ENCODE data around the gene CRCP.

Gene CRCP

DNA sequence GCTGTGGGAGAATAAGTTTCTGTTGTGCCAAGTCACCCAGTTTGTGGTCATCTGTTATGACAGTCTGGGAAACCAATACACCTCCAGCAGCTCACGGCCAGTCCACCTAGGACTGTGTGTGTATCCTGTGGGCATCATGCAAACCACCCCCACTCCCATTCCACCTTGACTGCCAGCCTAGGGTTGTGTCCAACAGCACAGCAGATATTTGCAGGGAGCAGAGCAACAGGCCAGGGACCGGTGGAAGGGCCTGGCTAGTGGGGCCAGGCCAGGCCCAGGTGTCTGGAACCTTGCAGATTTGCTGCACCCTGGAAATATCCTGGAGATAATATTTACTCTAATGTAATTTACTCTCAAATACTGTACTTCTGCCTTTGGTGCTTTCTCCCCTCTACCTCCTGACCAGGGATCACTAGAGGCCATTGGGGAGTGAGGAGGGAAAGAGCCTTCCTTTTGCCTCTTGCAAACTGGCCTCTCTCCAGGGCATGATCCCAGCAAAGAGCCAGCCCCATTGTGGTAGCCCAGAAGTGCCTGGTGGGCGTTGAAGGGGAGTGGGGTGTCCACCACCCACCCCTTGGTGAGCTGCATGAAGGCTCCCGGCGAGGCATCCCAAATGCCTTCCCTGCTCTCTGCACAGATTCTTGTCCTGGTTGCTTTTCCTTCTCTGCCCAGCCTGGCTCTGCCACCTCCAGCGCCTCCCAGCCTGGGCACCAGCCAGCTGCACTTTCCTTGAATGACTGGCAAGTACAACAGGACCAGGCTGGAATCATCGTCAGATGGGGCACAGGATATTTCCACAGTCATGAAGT is 75.3 kb downstream of the CRCP start:
- DNase-seq (ENCODE audit: low read depth) = no peak

DNA sequence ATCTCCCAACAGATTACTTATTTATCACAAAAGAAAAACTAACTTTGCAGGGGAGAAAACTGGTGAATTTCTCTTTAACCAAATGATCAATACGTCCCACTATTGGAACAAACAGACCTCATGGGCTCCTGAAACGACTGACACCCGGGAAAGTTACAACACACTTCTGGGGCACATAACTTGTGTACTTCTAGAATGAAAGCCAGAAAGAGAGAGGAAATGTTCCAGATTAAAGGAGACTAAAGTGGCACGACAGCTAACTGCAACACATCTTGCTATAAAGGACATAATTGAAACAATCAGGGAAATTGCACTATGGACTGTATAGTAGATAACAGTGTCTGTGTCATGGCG is 75.8 kb downstream of the CRCP start:
- DNase-seq (ENCODE audit: low read depth) = no peak

DNA sequence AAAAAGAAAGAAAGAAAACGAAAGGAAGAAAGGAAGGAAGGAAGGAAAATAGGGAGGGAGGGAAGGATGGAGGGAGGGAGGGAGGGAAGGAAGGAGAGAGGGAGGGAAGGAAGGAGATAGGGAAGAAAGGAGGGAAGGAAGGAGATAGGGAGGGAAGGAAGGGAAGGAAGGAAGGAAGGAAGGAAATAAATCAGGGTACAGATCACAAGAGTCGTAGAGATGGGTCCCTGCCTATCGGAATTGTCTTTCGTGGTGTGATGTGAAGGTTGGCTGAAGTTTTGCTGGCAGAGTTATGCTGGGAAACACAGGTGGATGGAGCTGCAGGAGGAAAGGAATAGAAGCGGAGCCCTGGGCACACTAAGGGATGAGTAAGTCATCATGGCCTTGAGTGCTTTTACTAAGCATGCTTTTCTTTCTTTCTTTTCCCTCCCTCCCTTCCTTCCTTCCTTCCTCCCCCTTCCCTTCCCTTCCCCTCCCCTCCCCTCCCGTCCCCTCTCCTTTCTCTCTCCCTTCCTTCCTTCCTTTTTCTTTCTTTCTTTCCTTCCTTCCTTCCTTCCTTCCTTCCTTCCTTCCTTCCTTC is 78.6 kb downstream of the CRCP start:
- no peak for DNase-seq (ENCODE audit: low read depth)

DNA sequence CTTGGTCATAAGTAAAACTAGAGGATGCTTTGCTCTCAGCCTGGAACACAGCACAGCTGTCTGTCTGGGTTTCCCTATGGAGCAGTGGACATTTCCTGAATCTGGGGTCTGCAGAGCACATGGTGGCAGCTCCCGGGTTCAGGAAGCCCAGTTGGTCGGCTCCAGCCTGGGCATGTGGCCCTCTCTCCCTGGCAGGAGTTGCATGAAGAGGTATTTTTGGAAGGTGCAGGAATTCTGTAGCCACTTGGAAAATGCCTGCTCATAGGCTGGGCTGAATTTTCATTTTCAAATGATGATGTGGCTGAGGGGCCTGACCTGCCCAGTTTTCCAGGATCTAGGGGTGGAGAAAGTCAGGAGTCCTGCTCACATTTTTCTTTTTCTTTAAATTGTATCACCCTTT is 83.8 kb downstream of the CRCP start:
- no peak for DNase-seq (ENCODE audit: low read depth)

DNA sequence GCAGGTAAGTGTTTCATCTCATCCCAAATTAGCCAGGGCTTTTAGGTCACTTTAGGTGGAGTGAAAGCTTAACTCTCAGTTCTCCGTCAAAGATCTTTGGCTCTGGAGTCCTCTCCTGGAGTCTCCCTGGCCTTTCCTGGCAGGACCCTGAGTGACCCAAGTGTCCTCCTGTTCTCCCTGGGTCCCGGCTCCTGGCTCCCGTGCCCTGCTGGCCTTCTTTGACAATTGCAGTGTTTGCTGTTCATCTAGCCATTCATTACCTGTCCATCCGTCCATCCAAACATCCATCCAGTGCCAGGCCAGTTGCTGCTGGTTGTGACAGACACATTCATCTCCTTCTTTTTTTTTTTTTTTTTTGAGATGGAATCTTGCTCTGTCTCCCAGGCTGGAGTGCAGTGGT is 84.3 kb downstream of the CRCP start:
- DNase-seq (ENCODE audit: low read depth) = no peak

DNA sequence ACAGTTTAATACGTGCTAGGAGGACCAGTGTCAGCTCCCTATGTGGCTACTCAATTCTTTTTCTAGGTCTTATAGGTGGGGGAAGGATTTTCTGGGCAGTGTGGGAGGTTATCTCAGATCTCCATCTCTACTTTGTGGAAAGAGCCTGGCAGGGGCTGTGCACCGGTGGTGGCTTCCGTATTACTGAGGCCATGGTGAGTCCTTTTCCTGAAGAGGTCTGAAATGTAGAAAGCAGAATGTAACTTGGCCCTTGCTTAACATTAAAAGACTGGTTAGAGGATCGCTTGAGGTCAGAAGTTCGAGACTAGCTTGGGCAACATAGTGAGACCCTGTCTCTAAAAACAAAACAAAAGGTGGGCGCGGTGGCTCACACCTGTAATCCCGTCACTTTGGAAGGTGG is 87.8 kb downstream of the CRCP start:
- no peak for DNase-seq (ENCODE audit: low read depth)

Measured in amniotic epithelial cell (primary cell).